ENCODE measurements around the gene PLA2G3. TPM values are rescaled to one million over a fixed set of nuclear protein-coding genes. Genes with fewer than 3 reads are reported as not detected.

The PLA2G3 gene
- total RNA-seq, 1 experiment from 2014 or later: 18.3 TPM

- TF ChIP-seq ZNF532 (CRISPR knock-in tag; IDR thresholded peaks at IDR 0.05; ENCODE audit: borderline replicate concordance) (no peak), CDX4 (CRISPR knock-in tag; IDR thresholded peaks at IDR 0.05; ENCODE audit: borderline replicate concordance) (no peak), CTCF (IDR thresholded peaks at IDR 0.05) (no peak), ZNF423 (CRISPR knock-in tag; IDR thresholded peaks at IDR 0.05) (no peak), NR3C1 (CRISPR knock-in tag; conservative IDR thresholded peaks at IDR 0.05; ENCODE audit: low read depth) (no peak), STAT6 (CRISPR knock-in tag; conservative IDR thresholded peaks at IDR 0.05; ENCODE audit: low read depth) (no peak), EMX1 (CRISPR knock-in tag; IDR thresholded peaks at IDR 0.05) (no peak)
Observed at GRCh38 chr22:31120230-31120629, 20.1 kb downstream of the PLA2G3 start (continued).

GRCh38 chr22:31119026-31119717 is 21.1 kb downstream of the PLA2G3 start:
- DNase-seq (ENCODE audit: low spot score) (no peak), ATAC-seq (peak; percentile 21)
- H3K36me3 Mint-ChIP-seq: no peaks in the 10 kb centered on the region
- H3K4me3 Mint-ChIP-seq: no peak overlapping the region
- no peaks in the 10 kb centered on the region; the same call in 1 of the 2 replicates for H3K27me3 Mint-ChIP-seq (ENCODE audit: low read depth)
- ChIA-PET POLR2A (no interaction called here), CTCF (interaction anchor here (0.6 to 3.0 kb wide), 7 partner anchors 12 to 67 kb away, joined by 3 to 23 read pairs (median 4); partner anchors contain the start of genes PLA2G3 and SELENOM)
- no peaks in the 10 kb centered on the region for H3K9me3 Mint-ChIP-seq
- H3K27ac Mint-ChIP-seq: no peak overlapping the region
- H3K4me1 Mint-ChIP-seq: peaks cover 28% of the 10 kb centered on the region
- no peak for TF ChIP-seq PREB (CRISPR knock-in tag; IDR thresholded peaks at IDR 0.05; ENCODE audit: borderline replicate concordance)
- no peak for TF ChIP-seq MXD4 (CRISPR knock-in tag; IDR thresholded peaks at IDR 0.05; ENCODE audit: borderline replicate concordance)
- no peak for TF ChIP-seq ATF6 (CRISPR knock-in tag; IDR thresholded peaks at IDR 0.05)
- no peak for TF ChIP-seq ZMAT4 (CRISPR knock-in tag; IDR thresholded peaks at IDR 0.05)
- TF ChIP-seq MYBL2 (CRISPR knock-in tag; IDR thresholded peaks at IDR 0.05): no peak
- TF ChIP-seq PRDM15 (CRISPR knock-in tag; IDR thresholded peaks at IDR 0.05): no peak
- no peak for TF ChIP-seq NR3C1 (CRISPR knock-in tag; conservative IDR thresholded peaks at IDR 0.05; ENCODE audit: low read depth)
- TF ChIP-seq ZNF263 (CRISPR knock-in tag; IDR thresholded peaks at IDR 0.05; ENCODE audit: low read depth): no peak

Measured in WTC11 (cell line).